ENCODE measurements around the gene KIAA1549. TPM values are rescaled to one million over a fixed set of nuclear protein-coding genes. Genes with fewer than 3 reads are reported as not detected.

The KIAA1549 gene
- total RNA-seq, 1 experiment from 2014 or later: 18.7 TPM

DNA sequence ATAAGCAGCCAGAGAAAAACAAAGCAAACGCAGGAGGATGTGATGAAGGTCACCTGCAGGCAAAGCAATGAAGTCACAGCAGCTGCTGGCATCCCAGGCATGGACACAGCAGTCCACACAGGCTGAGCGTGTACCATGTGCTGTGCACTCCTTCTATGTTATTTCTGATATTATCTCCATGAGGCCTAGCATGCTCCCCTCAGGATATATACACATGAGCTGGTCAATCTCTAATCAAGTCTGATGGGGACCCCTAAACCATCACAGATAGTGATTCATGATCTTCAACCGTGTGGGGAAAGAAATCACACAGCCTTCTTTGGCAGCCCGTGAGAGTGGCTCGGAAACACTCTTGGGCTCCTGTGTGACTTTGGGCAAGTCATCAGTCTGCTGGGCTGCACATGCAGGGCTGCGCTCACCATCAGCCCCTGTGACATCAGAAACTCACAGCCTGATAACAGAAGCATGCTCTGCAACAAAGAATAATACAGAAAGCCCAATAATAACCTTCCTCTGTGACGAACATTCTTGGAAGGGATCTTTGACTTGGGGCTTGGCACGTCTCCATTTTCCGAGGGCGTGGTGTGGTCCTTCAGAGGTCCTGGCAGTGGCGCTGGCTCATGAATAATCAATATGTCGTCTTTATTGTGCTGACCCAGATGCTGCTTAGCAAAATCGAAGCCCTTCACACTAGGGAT lies 100.2 kb downstream of the KIAA1549 start:
- DNase-seq (ENCODE audit: low spot score) (no peak), ATAC-seq (no peak)
- H3K4me1 Mint-ChIP-seq: peaks cover 8% of the 10 kb centered on the region
- ChIA-PET CTCF (interaction anchor here (0.6 kb wide), 1 partner anchor 121 kb away, joined by 3 read pairs; no protein-coding TSS in a partner anchor), POLR2A (no interaction called here)
- H3K4me3 Mint-ChIP-seq: no peak overlapping the region
- TF ChIP-seq ZNF416 (CRISPR knock-in tag; IDR thresholded peaks at IDR 0.05): no peak
- TF ChIP-seq RELA (CRISPR knock-in tag; IDR thresholded peaks at IDR 0.05; ENCODE audit: borderline replicate concordance): no peak
- TF ChIP-seq, protein P1, sequence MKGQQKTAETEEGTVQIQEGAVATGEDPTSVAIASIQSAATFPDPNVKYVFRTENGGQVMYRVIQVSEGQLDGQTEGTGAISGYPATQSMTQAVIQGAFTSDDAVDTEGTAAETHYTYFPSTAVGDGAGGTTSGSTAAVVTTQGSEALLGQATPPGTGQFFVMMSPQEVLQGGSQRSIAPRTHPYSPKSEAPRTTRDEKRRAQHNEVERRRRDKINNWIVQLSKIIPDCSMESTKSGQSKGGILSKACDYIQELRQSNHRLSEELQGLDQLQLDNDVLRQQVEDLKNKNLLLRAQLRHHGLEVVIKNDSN (CRISPR knock-in tag; IDR thresholded peaks at IDR 0.05): no peak
- TF ChIP-seq MXD4 (CRISPR knock-in tag; IDR thresholded peaks at IDR 0.05; ENCODE audit: borderline replicate concordance): no peak
- no peak for TF ChIP-seq KAT7 (CRISPR knock-in tag; IDR thresholded peaks at IDR 0.05; ENCODE audit: borderline replicate concordance)
- TF ChIP-seq, protein P2, sequence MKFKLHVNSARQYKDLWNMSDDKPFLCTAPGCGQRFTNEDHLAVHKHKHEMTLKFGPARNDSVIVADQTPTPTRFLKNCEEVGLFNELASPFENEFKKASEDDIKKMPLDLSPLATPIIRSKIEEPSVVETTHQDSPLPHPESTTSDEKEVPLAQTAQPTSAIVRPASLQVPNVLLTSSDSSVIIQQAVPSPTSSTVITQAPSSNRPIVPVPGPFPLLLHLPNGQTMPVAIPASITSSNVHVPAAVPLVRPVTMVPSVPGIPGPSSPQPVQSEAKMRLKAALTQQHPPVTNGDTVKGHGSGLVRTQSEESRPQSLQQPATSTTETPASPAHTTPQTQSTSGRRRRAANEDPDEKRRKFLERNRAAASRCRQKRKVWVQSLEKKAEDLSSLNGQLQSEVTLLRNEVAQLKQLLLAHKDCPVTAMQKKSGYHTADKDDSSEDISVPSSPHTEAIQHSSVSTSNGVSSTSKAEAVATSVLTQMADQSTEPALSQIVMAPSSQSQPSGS (CRISPR knock-in tag; IDR thresholded peaks at IDR 0.05; ENCODE audit: borderline replicate concordance, low read depth): no peak
- TF ChIP-seq, protein P3, sequence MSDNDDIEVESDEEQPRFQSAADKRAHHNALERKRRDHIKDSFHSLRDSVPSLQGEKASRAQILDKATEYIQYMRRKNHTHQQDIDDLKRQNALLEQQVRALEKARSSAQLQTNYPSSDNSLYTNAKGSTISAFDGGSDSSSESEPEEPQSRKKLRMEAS (CRISPR knock-in tag; IDR thresholded peaks at IDR 0.05): no peak
- TF ChIP-seq ZNF671 (CRISPR knock-in tag; IDR thresholded peaks at IDR 0.05): no peak
- H3K9me3 Mint-ChIP-seq: no peaks in the 10 kb centered on the region
- no peaks in the 10 kb centered on the region for H3K27me3 Mint-ChIP-seq (ENCODE audit: low read depth)
- peaks cover 31% of the 10 kb centered on the region for H3K36me3 Mint-ChIP-seq
- H3K27ac Mint-ChIP-seq: no peak overlapping the region

DNA sequence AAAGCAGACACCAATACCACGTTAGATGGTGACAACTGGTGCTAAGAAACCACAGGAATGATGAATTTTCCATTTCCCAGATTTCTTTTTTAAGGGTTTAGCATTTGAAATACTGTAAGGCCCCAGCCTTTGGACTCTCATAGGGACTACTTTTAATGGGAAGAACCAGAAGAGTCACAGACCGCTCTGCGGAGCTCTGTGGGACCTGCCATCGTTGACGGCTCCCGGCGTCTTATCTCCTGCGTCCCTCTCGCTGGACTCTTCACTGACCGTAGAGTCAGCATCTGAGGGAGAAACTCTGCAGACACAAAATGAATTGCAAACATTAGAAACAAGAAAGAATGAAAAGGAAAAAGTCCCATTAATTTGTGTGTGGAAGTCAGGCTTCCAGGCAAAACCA lies 101.8 kb downstream of the KIAA1549 start:
- H3K4me3 Mint-ChIP-seq: no peak overlapping the region
- POLR2A ChIA-PET: no interaction called here
- H3K27ac Mint-ChIP-seq: peak overlapping the region; percentile 37; the same call in 1 of the 2 replicates
- TF ChIP-seq ZNF512 (CRISPR knock-in tag; IDR thresholded peaks at IDR 0.05; ENCODE audit: borderline replicate concordance) (no peak), NFATC4 (CRISPR knock-in tag; IDR thresholded peaks at IDR 0.05) (no peak), ZNF232 (CRISPR knock-in tag; IDR thresholded peaks at IDR 0.05) (no peak), ZNF423 (CRISPR knock-in tag; IDR thresholded peaks at IDR 0.05) (no peak), FOXK1 (CRISPR knock-in tag; IDR thresholded peaks at IDR 0.05) (no peak), ZNF317 (CRISPR knock-in tag; IDR thresholded peaks at IDR 0.05; ENCODE audit: borderline replicate concordance, low read depth) (no peak), FOXP1 (CRISPR knock-in tag; IDR thresholded peaks at IDR 0.05; ENCODE audit: borderline replicate concordance) (no peak), MYBL2 (CRISPR knock-in tag; IDR thresholded peaks at IDR 0.05) (no peak), ZNF138 (CRISPR knock-in tag; conservative IDR thresholded peaks at IDR 0.05) (no peak), TP53 (CRISPR knock-in tag; IDR thresholded peaks at IDR 0.05) (no peak), ZNF281 (CRISPR knock-in tag; IDR thresholded peaks at IDR 0.05) (no peak), CBFB (CRISPR knock-in tag; IDR thresholded peaks at IDR 0.05; ENCODE audit: low read depth) (no peak), JUN (CRISPR knock-in tag; IDR thresholded peaks at IDR 0.05) (no peak)
- ATAC-seq: no peak
- H3K27me3 Mint-ChIP-seq (ENCODE audit: low read depth): no peaks in the 10 kb centered on the region
- no peaks in the 10 kb centered on the region for H3K9me3 Mint-ChIP-seq
- H3K4me1 Mint-ChIP-seq: 0 out of 2 replicates have a peak, but pooled peaks cover 3% of the 10 kb centered on the region
- H3K36me3 Mint-ChIP-seq: peaks cover 34% of the 10 kb centered on the region
- CTCF ChIA-PET: no interaction called here
- DNase-seq (ENCODE audit: low spot score): no peak

Data from WTC11 (cell line).